GM12864 (cell line): ENCODE results near the gene KLF1.

Source experiments
- DNase-seq: peaks from one replicate; pipeline ENCODE4 v3.0.0-alpha.2; 2011; ENCODE audit warnings: low read depth
- H3K4me3 ChIP-seq: 2 replicates; pipeline ENCODE4 v1.5.1; 2011; ENCODE audit warnings: mild to moderate bottlenecking, low read depth, low read length, control low read depth
- TF ChIP-seq, protein P1 (sequence below): IDR thresholded peaks from 2 replicates; pipeline ENCODE4 v1.5.1; 2011; ENCODE audit warnings: low read depth, mild to moderate bottlenecking, moderate library complexity, low read length, control low read depth, inconsistent platforms; ENCODE audit errors: missing control alignments

KLF1 gene

DNA sequence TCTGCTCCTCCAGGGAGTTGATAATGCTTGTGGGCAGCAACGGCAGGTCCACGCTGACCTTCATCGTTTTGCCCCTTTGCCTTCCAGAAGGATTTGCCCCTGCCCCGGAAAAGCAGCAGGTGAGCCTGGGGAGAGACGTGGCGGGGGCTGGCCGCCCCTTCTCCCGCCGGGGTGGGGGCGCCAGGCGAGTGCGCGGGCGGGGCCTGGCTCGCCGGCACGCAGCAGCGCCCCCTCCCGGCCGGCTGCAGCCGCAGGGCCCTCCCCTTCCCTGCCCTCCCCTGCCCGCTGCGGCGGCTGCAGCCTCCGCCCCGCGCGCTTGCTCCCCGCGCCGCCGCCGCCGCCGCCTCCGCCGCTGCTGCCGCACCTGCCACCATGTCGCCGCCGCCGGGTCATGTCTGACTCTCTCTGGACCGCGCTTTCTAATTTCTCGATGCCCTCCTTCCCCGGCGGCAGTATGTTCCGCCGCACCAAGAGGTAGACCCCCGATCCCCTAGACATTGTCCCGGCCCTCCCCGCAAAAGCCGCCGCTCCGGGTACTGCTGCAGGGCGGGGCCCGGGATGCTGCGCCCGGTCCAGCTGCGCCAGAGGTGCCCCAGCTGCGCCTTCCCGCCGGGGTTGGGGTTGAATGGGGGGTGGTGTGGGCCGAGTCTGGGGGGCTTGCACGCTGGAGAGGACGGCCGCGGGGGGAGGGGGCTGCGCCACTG is 48.7 kb downstream of the KLF1 start, which contains the start of gene MAST1:
Gene MAST1, plus strand, starts transcription at position 334 of the 704 bp plus-strand sequence. Its CDS starts 58 bp downstream, at position 392.
- TF ChIP-seq, protein P1, sequence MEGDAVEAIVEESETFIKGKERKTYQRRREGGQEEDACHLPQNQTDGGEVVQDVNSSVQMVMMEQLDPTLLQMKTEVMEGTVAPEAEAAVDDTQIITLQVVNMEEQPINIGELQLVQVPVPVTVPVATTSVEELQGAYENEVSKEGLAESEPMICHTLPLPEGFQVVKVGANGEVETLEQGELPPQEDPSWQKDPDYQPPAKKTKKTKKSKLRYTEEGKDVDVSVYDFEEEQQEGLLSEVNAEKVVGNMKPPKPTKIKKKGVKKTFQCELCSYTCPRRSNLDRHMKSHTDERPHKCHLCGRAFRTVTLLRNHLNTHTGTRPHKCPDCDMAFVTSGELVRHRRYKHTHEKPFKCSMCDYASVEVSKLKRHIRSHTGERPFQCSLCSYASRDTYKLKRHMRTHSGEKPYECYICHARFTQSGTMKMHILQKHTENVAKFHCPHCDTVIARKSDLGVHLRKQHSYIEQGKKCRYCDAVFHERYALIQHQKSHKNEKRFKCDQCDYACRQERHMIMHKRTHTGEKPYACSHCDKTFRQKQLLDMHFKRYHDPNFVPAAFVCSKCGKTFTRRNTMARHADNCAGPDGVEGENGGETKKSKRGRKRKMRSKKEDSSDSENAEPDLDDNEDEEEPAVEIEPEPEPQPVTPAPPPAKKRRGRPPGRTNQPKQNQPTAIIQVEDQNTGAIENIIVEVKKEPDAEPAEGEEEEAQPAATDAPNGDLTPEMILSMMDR = peak; percentile 58
- no peak for DNase-seq
- H3K4me3 ChIP-seq = no peak within 1 kb of the TSS; the same call in 1 of the 2 replicates

DNA sequence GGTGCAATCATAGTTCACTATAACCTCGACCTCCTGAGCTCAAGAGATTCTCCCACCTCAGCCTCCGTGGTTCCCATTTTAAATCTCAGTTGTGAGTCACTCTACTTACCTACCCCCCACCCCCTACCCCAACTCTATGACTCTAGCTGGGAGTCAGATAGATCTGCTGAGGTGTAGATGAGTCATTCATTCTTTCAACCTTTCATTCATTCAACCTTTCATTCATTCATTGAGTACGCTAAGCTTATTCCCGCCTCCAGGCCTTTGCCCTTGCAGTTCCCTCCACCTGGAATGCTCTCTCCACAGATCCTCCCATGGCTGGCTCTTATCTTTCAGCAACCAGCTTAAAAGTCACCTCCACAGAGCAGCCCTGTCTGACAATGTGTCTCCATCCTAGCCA is 49.8 kb downstream of the KLF1 start:
- TF ChIP-seq, protein P1 = no peak
- no peak overlapping the region for H3K4me3 ChIP-seq

DNA sequence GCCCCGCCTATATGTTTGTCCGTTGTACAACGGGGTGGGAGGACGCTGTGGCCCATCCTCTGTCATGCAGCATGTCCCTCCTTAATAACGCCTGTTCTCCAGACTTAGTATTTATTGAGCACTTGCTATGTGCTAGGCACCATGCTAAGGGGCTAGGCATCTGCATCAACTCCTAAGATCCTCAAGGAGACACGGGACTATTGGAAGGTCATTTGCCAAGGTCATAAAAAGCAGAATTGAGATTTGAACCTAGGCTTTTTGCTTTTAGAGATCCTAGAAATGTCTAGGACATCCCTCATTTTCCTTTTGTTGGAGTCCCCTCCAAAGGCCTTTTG is 50.5 kb downstream of the KLF1 start:
- H3K4me3 ChIP-seq = no peak overlapping the region
- TF ChIP-seq, protein P1 = no peak
- no peak for DNase-seq

More for the DNA sequence above, 49.8 kb downstream of the KLF1 start:
- DNase-seq = no peak

DNA sequence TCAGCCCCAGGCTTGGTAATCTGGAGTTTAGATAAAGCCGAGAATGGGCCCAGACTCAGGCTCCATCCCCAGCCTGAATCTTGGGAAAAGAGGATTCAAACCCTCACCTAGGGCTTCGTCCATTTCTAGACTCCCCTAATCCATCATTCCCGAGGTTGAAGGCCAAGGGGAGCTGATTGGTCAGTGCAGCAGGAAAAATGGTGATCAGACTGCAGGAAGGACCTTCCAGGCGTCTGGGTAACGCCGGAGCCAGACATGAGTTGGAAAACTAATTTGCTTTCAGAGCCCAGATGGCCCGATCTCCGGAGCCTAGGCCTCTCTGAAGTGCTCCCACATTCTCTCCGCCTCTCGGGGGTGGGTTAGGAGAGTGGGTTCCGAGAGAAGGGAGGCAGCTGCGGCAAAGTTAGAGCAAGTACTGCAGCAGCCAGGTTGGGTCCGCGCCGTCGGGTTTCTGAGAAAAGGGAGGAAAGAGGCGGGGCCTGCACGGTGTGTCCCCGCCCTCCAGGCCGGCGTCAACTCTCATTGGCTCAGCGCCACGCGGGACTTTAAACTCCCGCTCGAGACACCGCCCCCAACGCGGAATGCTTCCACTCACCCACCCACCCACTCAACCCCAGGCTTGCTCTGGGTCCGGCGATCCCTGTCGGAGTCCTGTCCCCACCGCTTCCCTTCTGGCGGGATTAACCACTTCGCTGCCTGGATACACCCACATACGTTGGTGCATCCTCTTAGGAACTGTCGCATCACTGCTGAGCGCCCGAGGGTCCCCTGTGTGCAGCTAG is 51.8 kb downstream of the KLF1 start:
- no peak overlapping the region for H3K4me3 ChIP-seq
- DNase-seq = no peak
- TF ChIP-seq, protein P1 = no peak

DNA sequence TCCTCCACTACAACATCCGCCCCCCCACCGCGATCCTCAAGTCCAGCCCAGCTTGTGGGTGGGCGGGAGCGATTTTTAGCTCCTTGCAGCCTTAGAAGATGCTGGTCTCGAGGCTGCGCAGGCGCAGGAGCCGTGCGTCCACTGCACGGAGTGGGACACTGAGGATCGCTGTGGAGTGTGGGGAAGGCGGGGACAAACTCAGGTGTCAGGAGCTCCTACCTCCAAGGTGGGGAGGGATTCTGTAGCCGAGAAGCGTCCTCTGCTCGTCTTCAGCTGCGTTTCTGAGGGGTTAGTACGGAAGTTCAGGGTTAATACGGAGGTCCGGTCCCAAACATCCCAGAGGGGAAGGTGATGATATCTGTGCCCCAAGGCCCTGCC is 52.4 kb downstream of the KLF1 start, which contains the start of gene RTBDN:
Gene RTBDN, minus strand, starts transcription at position 14 of the 378 bp plus-strand sequence. CDS start 4,600 bp downstream, outside the sequence.
- no peak for DNase-seq
- TF ChIP-seq, protein P1 = no peak
- peak within 1 kb of the TSS; percentile 40 for H3K4me3 ChIP-seq
